Measurements from ENCODE around the gene ADGRG7.
A peak's percentile ranks its signal among the peaks of the same experiment; 100 is the strongest.

Gene ADGRG7

DNA sequence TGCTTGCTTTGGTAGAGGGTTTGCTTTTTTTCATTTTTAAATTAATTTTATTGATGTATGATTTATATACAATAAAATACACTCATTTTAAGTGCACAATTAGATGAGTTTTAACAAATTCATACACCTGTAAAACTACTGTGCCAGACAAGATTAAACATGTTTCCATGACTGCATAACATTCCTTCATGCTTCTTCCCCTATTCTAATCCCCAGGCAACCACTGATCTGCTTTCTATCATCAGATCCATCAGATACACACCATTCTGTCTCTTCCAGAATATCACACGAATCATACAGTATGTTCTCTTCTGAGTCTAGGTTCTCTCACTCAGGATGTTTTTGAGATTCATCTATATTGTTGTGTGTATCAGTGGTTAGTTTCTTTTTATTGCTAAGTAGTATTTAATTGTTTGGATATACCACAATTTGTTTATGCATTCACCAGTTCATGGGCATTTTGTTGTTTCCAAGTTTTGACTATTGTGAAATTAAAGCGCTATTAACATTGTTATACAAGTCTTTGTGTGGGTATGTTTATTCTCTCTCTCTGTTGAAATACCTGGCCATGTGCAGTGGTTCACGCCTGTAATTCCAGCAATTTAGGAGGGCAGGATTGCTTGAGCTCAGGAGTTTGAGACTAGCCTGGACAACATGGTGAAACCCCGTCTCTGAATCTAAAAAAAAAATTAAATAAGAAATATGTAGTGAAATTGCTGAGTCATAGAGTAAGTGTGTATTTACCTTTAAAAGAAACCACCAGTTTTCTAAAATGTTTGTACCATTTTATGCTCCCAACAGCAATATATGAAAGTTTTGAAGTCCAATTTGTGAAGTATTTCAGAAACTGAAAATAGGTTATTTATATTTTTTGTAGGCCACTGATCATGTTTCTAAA lies 92.9 kb downstream of the ADGRG7 start:
- no peak for DNase-seq

DNA sequence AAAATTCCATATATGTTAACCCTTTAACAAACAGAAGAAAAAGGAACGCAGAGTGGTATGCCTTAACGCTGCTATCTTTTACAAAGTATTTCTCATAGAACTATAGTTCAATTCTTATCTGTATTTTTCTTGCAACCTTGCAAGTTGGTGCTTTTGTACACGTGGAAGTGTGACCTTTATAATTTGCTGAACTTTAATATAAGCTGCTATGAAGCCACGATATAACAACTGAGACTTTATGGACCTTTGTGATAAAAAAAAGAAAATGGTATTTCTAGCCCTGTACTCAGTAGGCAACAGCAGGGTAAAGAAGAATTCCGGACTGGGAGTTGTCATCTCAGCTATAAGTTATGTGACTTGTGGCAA lies 93.6 kb downstream of the ADGRG7 start:
- no peak for DNase-seq

DNA sequence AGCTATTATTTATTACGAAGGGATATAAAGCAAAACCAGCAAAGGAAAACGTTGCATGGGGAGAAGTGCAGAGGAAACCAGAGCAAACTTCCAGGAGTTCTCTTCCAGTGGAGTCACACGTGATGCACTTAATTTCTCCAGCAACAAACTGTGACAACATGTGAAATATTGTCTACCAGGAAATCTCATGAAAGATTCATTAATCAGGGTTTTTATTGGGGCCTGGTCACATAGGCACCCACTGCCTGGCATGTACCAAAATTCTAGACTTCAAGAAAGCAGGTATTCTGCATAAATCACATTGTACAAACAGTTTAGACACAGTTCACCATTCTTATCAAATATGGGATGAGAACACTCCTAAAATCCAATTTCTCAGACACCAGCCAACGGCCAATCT lies 94.5 kb downstream of the ADGRG7 start:
- DNase-seq, result no peak

GRCh38 chr3:100706365-100706764 lies 97.0 kb downstream of the ADGRG7 start:
- DNase-seq, result no peak

DNA sequence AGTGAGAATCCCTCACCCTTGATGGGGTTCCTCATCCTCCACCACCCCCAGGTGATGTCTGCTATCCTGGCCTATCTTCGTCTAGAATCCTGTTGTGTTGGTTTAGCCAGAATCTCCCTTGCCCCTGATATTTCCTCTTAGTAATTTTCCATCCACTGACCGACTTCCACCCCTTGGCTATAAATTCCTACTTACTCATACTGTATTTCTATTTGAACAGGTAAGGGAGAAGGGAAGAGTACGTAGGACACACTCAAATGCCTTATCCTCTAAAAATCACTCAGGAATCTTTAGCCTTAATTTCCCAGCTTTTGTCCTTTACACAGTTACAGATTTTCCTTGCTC lies 99.2 kb downstream of the ADGRG7 start:
- no peak for DNase-seq

DNA sequence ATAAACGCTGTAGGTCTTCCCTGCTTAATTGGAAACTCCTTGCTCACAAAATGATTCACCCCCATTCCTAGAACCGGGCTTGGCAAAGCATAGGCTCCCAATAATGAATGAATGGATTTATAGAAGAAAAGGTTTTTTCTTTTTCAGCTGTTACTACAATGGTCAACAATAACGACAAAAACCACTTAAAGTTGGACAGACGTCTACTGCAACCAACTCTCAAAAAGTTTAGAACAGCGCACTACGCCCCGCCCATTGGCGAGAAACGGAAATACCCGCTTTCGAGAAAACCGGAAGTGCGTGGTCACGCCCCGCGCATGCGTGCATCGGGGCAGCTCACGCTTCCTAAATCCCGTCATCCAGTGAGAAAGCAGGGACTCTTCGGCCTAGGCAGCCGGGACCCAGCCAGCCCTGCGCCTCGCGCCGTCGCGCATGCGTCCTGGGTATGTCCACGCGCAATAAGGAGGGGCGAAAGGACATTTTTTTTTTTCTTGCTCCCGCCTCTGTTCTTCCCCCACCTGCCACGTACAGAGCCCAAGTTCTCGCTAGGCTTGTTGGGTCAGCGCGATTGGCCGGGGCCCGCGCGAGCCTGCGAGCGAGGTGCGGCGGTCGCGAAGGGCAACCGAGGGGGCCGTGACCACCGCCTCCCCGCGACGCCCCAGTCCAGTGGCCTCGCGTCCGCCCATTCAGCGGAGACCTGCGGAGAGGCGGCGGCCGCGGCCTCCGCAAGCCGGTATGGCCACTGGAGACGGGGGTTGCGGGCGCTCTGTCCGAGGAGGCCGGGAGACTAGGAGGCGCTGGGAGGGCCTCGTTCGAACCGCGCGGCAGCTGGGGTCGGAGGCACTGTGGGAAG lies 99.8 kb downstream of the ADGRG7 start, which contains the start of gene TFG:
Gene TFG (plus strand): TSS at position 506 of the 853 bp plus-strand sequence. CDS start 4,192 bp downstream, outside the sequence.
- peak; percentile 67 to 100 (median 94) for DNase-seq

GRCh38 chr3:100709842-100710260 lies 100.5 kb downstream of the ADGRG7 start:
- DNase-seq, result peak in 27 of 51 donors; percentile 8 to 82 (median 30)

DNA sequence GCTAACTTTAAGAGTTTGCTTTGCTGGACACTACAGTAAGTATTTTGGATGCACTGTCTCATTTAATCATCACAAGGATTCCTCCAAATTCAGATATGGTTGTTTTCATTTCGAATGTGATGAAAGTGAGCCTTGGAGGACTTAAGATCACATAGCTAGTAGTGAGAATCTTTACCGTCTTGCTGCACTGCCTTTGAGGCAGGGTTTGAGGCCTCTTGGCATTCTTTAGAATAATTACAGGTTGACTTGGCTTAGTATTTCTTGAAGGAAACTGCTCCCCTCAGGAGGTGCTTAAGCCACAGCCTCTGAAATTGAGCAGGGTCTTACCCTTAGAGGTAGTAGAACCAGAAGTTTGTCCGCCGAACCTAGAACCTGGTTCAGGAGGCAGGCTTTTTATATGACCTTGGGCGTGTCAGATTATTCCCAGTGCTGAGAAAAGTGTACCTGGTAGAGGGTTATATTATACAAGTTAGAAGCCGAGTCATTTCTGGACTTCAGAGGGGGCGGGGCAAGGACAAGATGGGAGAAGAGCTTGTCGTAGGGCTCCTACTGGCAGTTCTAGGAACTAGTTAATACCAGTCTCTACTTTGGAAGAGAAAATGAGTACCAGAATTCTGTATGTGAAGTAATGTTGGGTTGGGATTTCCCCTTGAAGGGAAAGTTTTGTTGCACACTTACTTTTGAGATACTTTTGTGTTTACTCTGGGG lies 101.0 kb downstream of the ADGRG7 start:
- DNase-seq, result peak in 1 of 51 donors; percentile 33

GRCh38 chr3:100715176-100715575 lies 105.8 kb downstream of the ADGRG7 start:
- no peak for DNase-seq

DNA sequence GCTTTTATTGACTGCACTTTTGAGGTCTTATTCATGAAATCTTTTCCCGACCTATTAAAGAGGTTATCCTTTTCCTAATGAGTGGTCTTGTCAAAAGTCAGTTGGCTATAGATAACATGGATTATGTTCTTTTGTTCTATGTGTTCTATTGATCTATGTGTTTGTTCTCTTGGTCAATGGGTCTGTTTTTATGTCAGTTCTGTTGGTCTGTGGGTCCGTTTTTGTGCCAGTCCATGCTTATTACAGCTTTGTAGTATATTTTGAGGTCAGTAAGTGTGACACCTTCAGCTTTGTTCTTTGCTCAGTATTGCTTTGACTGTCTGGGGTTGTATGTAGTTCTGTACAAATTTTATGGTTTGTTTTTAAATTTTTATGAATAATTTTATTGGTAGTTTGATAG lies 107.7 kb downstream of the ADGRG7 start:
- DNase-seq, result no peak

- DNase-seq, result no peak
Observed at GRCh38 chr3:100717637-100718487, 108.5 kb downstream of the ADGRG7 start.

DNA sequence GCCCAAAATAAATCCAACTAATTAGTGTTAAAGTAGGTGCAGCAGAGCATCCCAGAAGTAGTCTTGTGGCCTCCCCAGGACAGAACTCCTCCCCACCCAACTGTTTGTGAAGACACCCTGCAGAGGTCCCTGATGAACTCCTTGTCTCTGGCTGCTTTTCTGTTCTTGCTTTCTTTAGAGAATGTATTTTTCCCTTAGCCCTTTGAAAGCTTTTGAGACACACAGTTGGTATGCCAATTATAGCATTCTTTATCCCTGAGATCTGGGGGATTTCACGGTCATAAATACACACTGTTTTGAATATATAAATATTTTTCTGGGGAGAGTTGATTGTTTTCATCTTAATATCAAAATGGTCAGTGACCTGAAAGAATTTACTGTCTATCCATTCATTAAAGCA lies 109.7 kb downstream of the ADGRG7 start:
- no peak for DNase-seq

- no peak for DNase-seq
Observed at GRCh38 chr3:100720426-100720825, 111.0 kb downstream of the ADGRG7 start.

- DNase-seq, result no peak
Observed at GRCh38 chr3:100725935-100726513, 116.6 kb downstream of the ADGRG7 start.

GRCh38 chr3:100726706-100727105 lies 117.3 kb downstream of the ADGRG7 start:
- DNase-seq, result no peak

GRCh38 chr3:100730524-100730923 lies 121.1 kb downstream of the ADGRG7 start:
- no peak for DNase-seq

GRCh38 chr3:100732435-100732834 lies 123.0 kb downstream of the ADGRG7 start:
- DNase-seq, result no peak

GRCh38 chr3:100737334-100737733 lies 127.9 kb downstream of the ADGRG7 start:
- peak in 1 of 51 donors; percentile 6 for DNase-seq

- no peak for DNase-seq
Observed at GRCh38 chr3:100740207-100740606, 130.8 kb downstream of the ADGRG7 start.

GRCh38 chr3:100743535-100743934 lies 134.1 kb downstream of the ADGRG7 start:
- no peak for DNase-seq

Measured in hypothalamus (tissue), 51 donors.